ENCODE data around the gene SAMD4A. TPM values are rescaled to one million over a fixed set of nuclear protein-coding genes. Genes with fewer than 3 reads are reported as not detected.

SAMD4A gene
- total RNA-seq, 1 donor from 2014 or later, result 52.2 TPM

- Histone ChIP-seq H3K27ac (ENCODE audit: low read depth, low read length) (peak overlapping the region; percentile 23), H3K9me3 (ENCODE audit: control insufficient read depth in 3 of 3, low read length in 3 of 3) (no peaks in the 10 kb centered on the region), H3K36me3 (ENCODE audit: control insufficient read depth in 3 of 3, insufficient read depth in 3 of 3, low read length in 3 of 3) (peaks cover 46 to 60% (median 48%) of the 10 kb centered on the region in 3 donors), H3K9ac (ENCODE audit: low read depth in 1 of 3, low read length in 3 of 3) (no peak overlapping the region), H3K27me3 (ENCODE audit: control insufficient read depth in 3 of 3, insufficient read depth in 3 of 3, low read length in 3 of 3) (no peaks in the 10 kb centered on the region), H3K4me1 (ENCODE audit: control insufficient read depth in 3 of 3, insufficient read depth in 3 of 3, low read length in 3 of 3) (peaks cover 37 to 44% (median 44%) of the 10 kb centered on the region in 3 donors), H3K4me3 (ENCODE audit: low read length in 3 of 3) (no peak overlapping the region)
Measured at GRCh38 chr14:54767139-54767431, 200.2 kb downstream of the SAMD4A start.

DNA sequence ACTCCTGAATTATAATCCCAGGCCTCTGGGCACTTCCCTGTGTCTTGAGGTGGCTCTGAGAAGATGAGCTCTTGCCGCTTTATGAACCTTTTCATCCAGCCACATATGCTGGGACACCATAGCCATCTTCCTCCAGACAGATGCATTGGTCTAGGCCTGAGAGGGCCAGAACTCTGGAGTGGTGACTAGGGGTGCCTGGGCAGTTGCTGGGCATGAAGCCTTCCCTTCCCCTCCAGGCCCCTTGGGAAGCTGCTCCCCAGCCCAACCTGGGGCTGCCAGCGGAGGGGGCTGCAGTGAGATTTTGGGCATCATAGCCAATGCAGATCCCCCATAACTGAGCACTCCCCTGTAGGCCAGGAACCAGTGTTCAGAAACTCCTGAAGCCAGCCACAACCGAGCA is 200.5 kb downstream of the SAMD4A start:
- Histone ChIP-seq H3K4me3 (ENCODE audit: low read length in 3 of 3) (no peak overlapping the region), H3K36me3 (ENCODE audit: control insufficient read depth in 3 of 3, insufficient read depth in 3 of 3, low read length in 3 of 3) (peaks cover 43 to 60% (median 45%) of the 10 kb centered on the region in 3 donors), H3K9ac (ENCODE audit: low read depth in 1 of 3, low read length in 3 of 3) (peak overlapping the region in 1 of 3 donors; percentile 46), H3K27me3 (ENCODE audit: control insufficient read depth in 3 of 3, insufficient read depth in 3 of 3, low read length in 3 of 3) (no peaks in the 10 kb centered on the region), H3K4me1 (ENCODE audit: control insufficient read depth in 3 of 3, insufficient read depth in 3 of 3, low read length in 3 of 3) (peaks cover 40 to 47% (median 47%) of the 10 kb centered on the region in 3 donors), H3K9me3 (ENCODE audit: control insufficient read depth in 3 of 3, low read length in 3 of 3) (no peaks in the 10 kb centered on the region), H3K27ac (ENCODE audit: low read depth, low read length) (peak overlapping the region; percentile 33)

DNA sequence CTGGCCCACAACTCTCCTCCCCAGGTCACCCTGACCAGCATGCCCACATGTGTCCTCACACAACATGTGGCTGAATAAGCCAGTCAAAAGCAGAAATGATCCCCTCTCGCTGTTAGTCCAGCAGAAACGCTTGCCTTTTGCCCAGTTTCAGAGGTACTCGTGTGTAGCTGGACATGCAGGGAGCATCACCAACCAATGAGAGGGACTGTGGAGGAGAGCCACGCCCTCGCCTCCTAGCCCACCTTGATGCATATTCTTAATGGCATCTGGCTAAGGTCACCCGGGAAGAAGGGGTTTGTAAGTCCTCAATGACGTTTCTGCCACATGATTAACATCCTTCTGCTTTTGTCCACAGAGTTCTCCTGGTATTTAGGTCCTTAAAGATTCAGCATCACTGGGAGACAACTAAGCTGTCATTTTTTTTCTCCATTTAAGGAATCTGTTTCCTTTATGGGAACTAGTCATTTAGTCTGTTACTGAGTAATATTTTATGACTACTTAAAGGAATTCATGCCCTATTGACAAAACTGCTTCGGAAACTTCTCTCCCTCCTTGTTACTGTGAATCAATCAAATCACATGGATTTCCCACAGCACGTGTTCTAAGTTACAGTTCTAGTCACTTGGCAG is 201.7 kb downstream of the SAMD4A start:
- peak overlapping the region; percentile 95 for H3K27ac ChIP-seq (ENCODE audit: low read depth, low read length)
- H3K9ac ChIP-seq (ENCODE audit: low read depth in 1 of 3, low read length in 3 of 3), result no peak overlapping the region
- H3K36me3 ChIP-seq (ENCODE audit: control insufficient read depth in 3 of 3, insufficient read depth in 3 of 3, low read length in 3 of 3), result peaks cover 37 to 56% (median 40%) of the 10 kb centered on the region in 3 donors
- no peaks in the 10 kb centered on the region for H3K9me3 ChIP-seq (ENCODE audit: control insufficient read depth in 3 of 3, low read length in 3 of 3)
- peaks cover 52 to 59% (median 59%) of the 10 kb centered on the region in 3 donors for H3K4me1 ChIP-seq (ENCODE audit: control insufficient read depth in 3 of 3, insufficient read depth in 3 of 3, low read length in 3 of 3)
- no peak overlapping the region for H3K4me3 ChIP-seq (ENCODE audit: low read length in 3 of 3)
- H3K27me3 ChIP-seq (ENCODE audit: control insufficient read depth in 3 of 3, insufficient read depth in 3 of 3, low read length in 3 of 3), result no peaks in the 10 kb centered on the region

GRCh38 chr14:54769951-54770863 is 203.3 kb downstream of the SAMD4A start:
- Histone ChIP-seq H3K9me3 (ENCODE audit: control insufficient read depth in 3 of 3, low read length in 3 of 3) (no peaks in the 10 kb centered on the region), H3K4me1 (ENCODE audit: control insufficient read depth in 3 of 3, insufficient read depth in 3 of 3, low read length in 3 of 3) (peaks cover 67 to 75% (median 74%) of the 10 kb centered on the region in 3 donors), H3K36me3 (ENCODE audit: control insufficient read depth in 3 of 3, insufficient read depth in 3 of 3, low read length in 3 of 3) (peaks cover 26 to 46% (median 31%) of the 10 kb centered on the region in 3 donors), H3K4me3 (ENCODE audit: low read length in 3 of 3) (peak overlapping the region; percentile 10 to 34 (median 15)), H3K27me3 (ENCODE audit: control insufficient read depth in 3 of 3, insufficient read depth in 3 of 3, low read length in 3 of 3) (no peaks in the 10 kb centered on the region), H3K27ac (ENCODE audit: low read depth, low read length) (peak overlapping the region; percentile 95), H3K9ac (ENCODE audit: low read depth in 1 of 3, low read length in 3 of 3) (peak overlapping the region; percentile 62 to 77 (median 72))

- Histone ChIP-seq H3K27me3 (ENCODE audit: control insufficient read depth in 3 of 3, insufficient read depth in 3 of 3, low read length in 3 of 3) (no peaks in the 10 kb centered on the region), H3K4me3 (ENCODE audit: low read length in 3 of 3) (no peak overlapping the region), H3K9ac (ENCODE audit: low read depth in 1 of 3, low read length in 3 of 3) (peak overlapping the region; percentile 46 to 62 (median 55)), H3K36me3 (ENCODE audit: control insufficient read depth in 3 of 3, insufficient read depth in 3 of 3, low read length in 3 of 3) (peaks cover 23 to 40% (median 26%) of the 10 kb centered on the region in 3 donors), H3K27ac (ENCODE audit: low read depth, low read length) (peak overlapping the region; percentile 95), H3K9me3 (ENCODE audit: control insufficient read depth in 3 of 3, low read length in 3 of 3) (no peaks in the 10 kb centered on the region), H3K4me1 (ENCODE audit: control insufficient read depth in 3 of 3, insufficient read depth in 3 of 3, low read length in 3 of 3) (peaks cover 80 to 87% (median 87%) of the 10 kb centered on the region in 3 donors)
Measured at GRCh38 chr14:54771411-54772027, 204.6 kb downstream of the SAMD4A start.

GRCh38 chr14:54772451-54772881 is 205.5 kb downstream of the SAMD4A start:
- Histone ChIP-seq H3K27me3 (ENCODE audit: control insufficient read depth in 3 of 3, insufficient read depth in 3 of 3, low read length in 3 of 3) (no peaks in the 10 kb centered on the region), H3K27ac (ENCODE audit: low read depth, low read length) (peak overlapping the region; percentile 95), H3K4me1 (ENCODE audit: control insufficient read depth in 3 of 3, insufficient read depth in 3 of 3, low read length in 3 of 3) (peaks cover 88 to 96% (median 96%) of the 10 kb centered on the region in 3 donors), H3K36me3 (ENCODE audit: control insufficient read depth in 3 of 3, insufficient read depth in 3 of 3, low read length in 3 of 3) (peaks cover 17 to 39% (median 21%) of the 10 kb centered on the region in 3 donors), H3K4me3 (ENCODE audit: low read length in 3 of 3) (no peak overlapping the region), H3K9me3 (ENCODE audit: control insufficient read depth in 3 of 3, low read length in 3 of 3) (no peaks in the 10 kb centered on the region), H3K9ac (ENCODE audit: low read depth in 1 of 3, low read length in 3 of 3) (peak overlapping the region; percentile 43 to 66 (median 57))

- Histone ChIP-seq H3K4me1 (ENCODE audit: control insufficient read depth in 3 of 3, insufficient read depth in 3 of 3, low read length in 3 of 3) (peaks cover 88 to 94% (median 94%) of the 10 kb centered on the region in 3 donors), H3K9ac (ENCODE audit: low read depth in 1 of 3, low read length in 3 of 3) (peak overlapping the region; percentile 52 to 66 (median 57)), H3K4me3 (ENCODE audit: low read length in 3 of 3) (peak overlapping the region in 2 of 3 donors; percentile 34 to 37), H3K9me3 (ENCODE audit: control insufficient read depth in 3 of 3, low read length in 3 of 3) (no peaks in the 10 kb centered on the region), H3K27me3 (ENCODE audit: control insufficient read depth in 3 of 3, insufficient read depth in 3 of 3, low read length in 3 of 3) (no peaks in the 10 kb centered on the region), H3K27ac (ENCODE audit: low read depth, low read length) (peak overlapping the region; percentile 95), H3K36me3 (ENCODE audit: control insufficient read depth in 3 of 3, insufficient read depth in 3 of 3, low read length in 3 of 3) (peaks cover 11 to 31% (median 17%) of the 10 kb centered on the region in 3 donors)
Measured at GRCh38 chr14:54773171-54774006, 206.5 kb downstream of the SAMD4A start.

- Histone ChIP-seq H3K9ac (ENCODE audit: low read depth in 1 of 3, low read length in 3 of 3) (peak overlapping the region; percentile 35 to 76 (median 48)), H3K36me3 (ENCODE audit: control insufficient read depth in 3 of 3, insufficient read depth in 3 of 3, low read length in 3 of 3) (peaks cover 14 to 33% (median 15%) of the 10 kb centered on the region in 3 donors), H3K4me1 (ENCODE audit: control insufficient read depth in 3 of 3, insufficient read depth in 3 of 3, low read length in 3 of 3) (peaks cover 86 to 87% (median 86%) of the 10 kb centered on the region in 3 donors), H3K9me3 (ENCODE audit: control insufficient read depth in 3 of 3, low read length in 3 of 3) (no peaks in the 10 kb centered on the region), H3K27me3 (ENCODE audit: control insufficient read depth in 3 of 3, insufficient read depth in 3 of 3, low read length in 3 of 3) (no peaks in the 10 kb centered on the region), H3K27ac (ENCODE audit: low read depth, low read length) (peak overlapping the region; percentile 95), H3K4me3 (ENCODE audit: low read length in 3 of 3) (no peak overlapping the region)
Measured at GRCh38 chr14:54774824-54775223, 207.9 kb downstream of the SAMD4A start.

- peak overlapping the region; percentile 48 to 76 (median 54) for H3K9ac ChIP-seq (ENCODE audit: low read depth in 1 of 3, low read length in 3 of 3)
- no peaks in the 10 kb centered on the region for H3K27me3 ChIP-seq (ENCODE audit: control insufficient read depth in 3 of 3, insufficient read depth in 3 of 3, low read length in 3 of 3)
- H3K36me3 ChIP-seq (ENCODE audit: control insufficient read depth in 3 of 3, insufficient read depth in 3 of 3, low read length in 3 of 3), result peaks cover 19 to 41% (median 21%) of the 10 kb centered on the region in 3 donors
- peak overlapping the region; percentile 95 for H3K27ac ChIP-seq (ENCODE audit: low read depth, low read length)
- H3K4me1 ChIP-seq (ENCODE audit: control insufficient read depth in 3 of 3, insufficient read depth in 3 of 3, low read length in 3 of 3), result peaks cover 78 to 81% (median 78%) of the 10 kb centered on the region in 3 donors
- no peaks in the 10 kb centered on the region for H3K9me3 ChIP-seq (ENCODE audit: control insufficient read depth in 3 of 3, low read length in 3 of 3)
- H3K4me3 ChIP-seq (ENCODE audit: low read length in 3 of 3), result no peak overlapping the region
Measured at GRCh38 chr14:54775486-54776140, 208.7 kb downstream of the SAMD4A start.
